Measurements from ENCODE around the gene MTFP1.

- TF ChIP-seq, protein P1, sequence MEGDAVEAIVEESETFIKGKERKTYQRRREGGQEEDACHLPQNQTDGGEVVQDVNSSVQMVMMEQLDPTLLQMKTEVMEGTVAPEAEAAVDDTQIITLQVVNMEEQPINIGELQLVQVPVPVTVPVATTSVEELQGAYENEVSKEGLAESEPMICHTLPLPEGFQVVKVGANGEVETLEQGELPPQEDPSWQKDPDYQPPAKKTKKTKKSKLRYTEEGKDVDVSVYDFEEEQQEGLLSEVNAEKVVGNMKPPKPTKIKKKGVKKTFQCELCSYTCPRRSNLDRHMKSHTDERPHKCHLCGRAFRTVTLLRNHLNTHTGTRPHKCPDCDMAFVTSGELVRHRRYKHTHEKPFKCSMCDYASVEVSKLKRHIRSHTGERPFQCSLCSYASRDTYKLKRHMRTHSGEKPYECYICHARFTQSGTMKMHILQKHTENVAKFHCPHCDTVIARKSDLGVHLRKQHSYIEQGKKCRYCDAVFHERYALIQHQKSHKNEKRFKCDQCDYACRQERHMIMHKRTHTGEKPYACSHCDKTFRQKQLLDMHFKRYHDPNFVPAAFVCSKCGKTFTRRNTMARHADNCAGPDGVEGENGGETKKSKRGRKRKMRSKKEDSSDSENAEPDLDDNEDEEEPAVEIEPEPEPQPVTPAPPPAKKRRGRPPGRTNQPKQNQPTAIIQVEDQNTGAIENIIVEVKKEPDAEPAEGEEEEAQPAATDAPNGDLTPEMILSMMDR (IDR thresholded peaks at IDR 0.05; ENCODE audit: low read depth, low read length) = no peak
- TF ChIP-seq EZH2phosphoT487 (IDR thresholded peaks at IDR 0.05; ENCODE audit: low read depth) = no peak
Measured at GRCh38 chr22:30416837-30417236, 8.7 kb upstream of the MTFP1 start.
